MCF 10A (cell line): Measurements from ENCODE around the gene C2CD3. TPM values are rescaled to one million over a fixed set of nuclear protein-coding genes. Genes with fewer than 3 reads are reported as not detected.

Source experiments
- BruUV-seq: library from RNA; stranded (reverse); fragments of 400-500 nt; replicated peaks from 2 replicates; lab custom pipeline; 2021; lab: Mats Ljungman, UMichigan
- CTCF ChIA-PET: fragments of 300-600 bp; sonication (Branson Sonifier 250); formaldehyde crosslinking; extraction: SDS; loops from one replicate; lab custom pipeline; 2021; ENCODE audit warnings: antibody characterized with exemption, inconsistent platforms; lab: Yijun Ruan, JAX
- POLR2A ChIA-PET: fragments of 300-600, 350-650 bp; sonication (Branson Sonifier 250); formaldehyde crosslinking; extraction: SDS; loops from one replicate; lab custom pipeline; 2020; ENCODE audit warnings: antibody characterized with exemption, inconsistent platforms; lab: Yijun Ruan, JAX
- DNase-seq: peaks from one replicate; pipeline ENCODE4 v3.0.0-alpha.2; 2018; ENCODE audit not compliant: unreplicated experiment
- H3K27ac Mint-ChIP-seq: one replicate; pipeline ENCODE4 v1.8.0; 2022; ENCODE audit warnings: mild to moderate bottlenecking, low read depth, mixed read lengths; ENCODE audit not compliant: unreplicated experiment
- H3K27me3 Mint-ChIP-seq: one replicate; pipeline ENCODE4 v1.8.0; 2022; ENCODE audit warnings: mixed read lengths; ENCODE audit not compliant: insufficient read depth, unreplicated experiment
- H3K36me3 Mint-ChIP-seq: one replicate; pipeline ENCODE4 v1.8.0; 2022; ENCODE audit warnings: mild to moderate bottlenecking, moderate library complexity, mixed read lengths; ENCODE audit not compliant: insufficient read depth, unreplicated experiment
- H3K4me1 Mint-ChIP-seq: one replicate; pipeline ENCODE4 v1.8.0; 2022; ENCODE audit warnings: mixed read lengths; ENCODE audit not compliant: insufficient read depth, unreplicated experiment
- H3K4me3 Mint-ChIP-seq: one replicate; pipeline ENCODE4 v1.8.0; 2022; ENCODE audit warnings: mild to moderate bottlenecking, moderate library complexity, mixed read lengths; ENCODE audit not compliant: unreplicated experiment
- H3K9me3 Mint-ChIP-seq: one replicate; pipeline ENCODE4 v1.8.0; 2022; ENCODE audit warnings: mixed read lengths; ENCODE audit not compliant: unreplicated experiment
- intact Hi-C: fragments of 100-400 bp; cut with micrococcal nuclease; formaldehyde crosslinking; loops from 2 replicates; pipeline ENCODE4 v1.14.1; 2022
- total RNA-seq: library from RNA; stranded (reverse); gene quantifications from 2 replicates; pipeline ENCODE4 v1.2.3, GENCODE V29; 2022
- TF ChIP-seq, protein P1 (sequence below): fragments of 200-600 bp; IDR thresholded peaks from one replicate; pipeline ENCODE4 v1.8.0; 2022; ENCODE audit warnings: antibody characterized with exemption, mild to moderate bottlenecking; ENCODE audit not compliant: unreplicated experiment

Gene C2CD3
- total RNA-seq, 1 experiment from 2014 or later = 18.7 TPM

DNA sequence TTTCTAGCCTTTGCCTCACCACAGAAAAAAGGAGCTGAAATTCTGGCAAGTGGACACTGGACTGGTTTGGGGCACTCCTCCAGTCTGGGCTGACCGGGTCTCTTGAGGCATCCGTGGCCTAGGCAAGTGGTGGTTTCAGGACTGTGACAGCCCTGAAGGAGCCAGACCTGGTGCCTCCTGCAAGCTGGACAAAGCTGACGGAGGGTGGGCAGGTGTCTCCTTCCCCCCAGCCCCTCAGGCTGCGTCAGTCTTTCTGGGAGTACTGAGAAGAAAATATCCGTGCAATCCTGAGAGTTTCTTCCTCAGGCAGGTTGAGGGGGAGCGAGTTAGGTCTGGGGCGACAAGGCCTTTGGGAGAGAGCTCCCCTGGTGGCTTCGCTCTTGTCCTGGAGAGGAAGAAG, 157.7 kb downstream of the C2CD3 start:
- H3K27me3 Mint-ChIP-seq = no peaks in the 10 kb centered on the region
- POLR2A ChIA-PET = interaction anchor here (1.4 kb wide), 1 partner anchor 9 kb away, joined by 3 read pairs; no protein-coding TSS in a partner anchor
- H3K4me3 Mint-ChIP-seq = no peak overlapping the region
- BruUV-seq = no TSS peak
- TF ChIP-seq, protein P1, sequence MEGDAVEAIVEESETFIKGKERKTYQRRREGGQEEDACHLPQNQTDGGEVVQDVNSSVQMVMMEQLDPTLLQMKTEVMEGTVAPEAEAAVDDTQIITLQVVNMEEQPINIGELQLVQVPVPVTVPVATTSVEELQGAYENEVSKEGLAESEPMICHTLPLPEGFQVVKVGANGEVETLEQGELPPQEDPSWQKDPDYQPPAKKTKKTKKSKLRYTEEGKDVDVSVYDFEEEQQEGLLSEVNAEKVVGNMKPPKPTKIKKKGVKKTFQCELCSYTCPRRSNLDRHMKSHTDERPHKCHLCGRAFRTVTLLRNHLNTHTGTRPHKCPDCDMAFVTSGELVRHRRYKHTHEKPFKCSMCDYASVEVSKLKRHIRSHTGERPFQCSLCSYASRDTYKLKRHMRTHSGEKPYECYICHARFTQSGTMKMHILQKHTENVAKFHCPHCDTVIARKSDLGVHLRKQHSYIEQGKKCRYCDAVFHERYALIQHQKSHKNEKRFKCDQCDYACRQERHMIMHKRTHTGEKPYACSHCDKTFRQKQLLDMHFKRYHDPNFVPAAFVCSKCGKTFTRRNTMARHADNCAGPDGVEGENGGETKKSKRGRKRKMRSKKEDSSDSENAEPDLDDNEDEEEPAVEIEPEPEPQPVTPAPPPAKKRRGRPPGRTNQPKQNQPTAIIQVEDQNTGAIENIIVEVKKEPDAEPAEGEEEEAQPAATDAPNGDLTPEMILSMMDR = no peak
- DNase-seq = no peak
- H3K9me3 Mint-ChIP-seq = no peaks in the 10 kb centered on the region
- peaks cover 11% of the 10 kb centered on the region for H3K36me3 Mint-ChIP-seq
- H3K27ac Mint-ChIP-seq = no peak overlapping the region
- intact Hi-C loops = no loop called here
- H3K4me1 Mint-ChIP-seq = no peaks in the 10 kb centered on the region
- CTCF ChIA-PET = interaction anchor here (0.5 to 0.6 kb wide), 4 partner anchors 22 to 1497 kb away, joined by 3 to 4 read pairs (median 3); no protein-coding TSS in a partner anchor

- intact Hi-C loops = no loop called here
- TF ChIP-seq, protein P1 = no peak
- Mint-ChIP-seq H3K4me1 (no peaks in the 10 kb centered on the region), H3K27ac (no peak overlapping the region), H3K36me3 (peaks cover 10% of the 10 kb centered on the region), H3K4me3 (no peak overlapping the region), H3K9me3 (no peaks in the 10 kb centered on the region), H3K27me3 (no peaks in the 10 kb centered on the region)
- ChIA-PET POLR2A (interaction anchor here (0.7 kb wide), 2 partner anchors 39 to 714 kb away, joined by 3 read pairs; no protein-coding TSS in a partner anchor), CTCF (interaction anchor here (0.5 to 0.7 kb wide), 3 partner anchors 32 to 1789 kb away, joined by 3 read pairs; no protein-coding TSS in a partner anchor)
- DNase-seq = no peak
- no TSS peak for BruUV-seq
These were observed 158.6 kb downstream of the C2CD3 start for GRCh38 chr11:74012074-74012809.

GRCh38 chr11:74011360-74012073, 159.3 kb downstream of the C2CD3 start:
- H3K27ac Mint-ChIP-seq = no peak overlapping the region
- CTCF ChIA-PET = interaction anchor here (0.6 to 0.7 kb wide), 2 partner anchors 82 to 1790 kb away, joined by 3 read pairs; no protein-coding TSS in a partner anchor

More at GRCh38 chr11:74011360-74012073, 159.3 kb downstream of the C2CD3 start:
- TF ChIP-seq, protein P1 = no peak
- DNase-seq = no peak
- intact Hi-C loops = no loop called here
- BruUV-seq = no TSS peak
- H3K27me3 Mint-ChIP-seq = no peaks in the 10 kb centered on the region
- POLR2A ChIA-PET = interaction anchor here (0.7 kb wide), 2 partner anchors 38 to 715 kb away, joined by 3 read pairs; no protein-coding TSS in a partner anchor
- no peaks in the 10 kb centered on the region for H3K4me1 Mint-ChIP-seq
- no peaks in the 10 kb centered on the region for H3K9me3 Mint-ChIP-seq
- H3K36me3 Mint-ChIP-seq = peaks cover 6% of the 10 kb centered on the region
- no peak overlapping the region for H3K4me3 Mint-ChIP-seq
